ENCODE results near the gene UGT1A6.

The UGT1A6 gene

DNA sequence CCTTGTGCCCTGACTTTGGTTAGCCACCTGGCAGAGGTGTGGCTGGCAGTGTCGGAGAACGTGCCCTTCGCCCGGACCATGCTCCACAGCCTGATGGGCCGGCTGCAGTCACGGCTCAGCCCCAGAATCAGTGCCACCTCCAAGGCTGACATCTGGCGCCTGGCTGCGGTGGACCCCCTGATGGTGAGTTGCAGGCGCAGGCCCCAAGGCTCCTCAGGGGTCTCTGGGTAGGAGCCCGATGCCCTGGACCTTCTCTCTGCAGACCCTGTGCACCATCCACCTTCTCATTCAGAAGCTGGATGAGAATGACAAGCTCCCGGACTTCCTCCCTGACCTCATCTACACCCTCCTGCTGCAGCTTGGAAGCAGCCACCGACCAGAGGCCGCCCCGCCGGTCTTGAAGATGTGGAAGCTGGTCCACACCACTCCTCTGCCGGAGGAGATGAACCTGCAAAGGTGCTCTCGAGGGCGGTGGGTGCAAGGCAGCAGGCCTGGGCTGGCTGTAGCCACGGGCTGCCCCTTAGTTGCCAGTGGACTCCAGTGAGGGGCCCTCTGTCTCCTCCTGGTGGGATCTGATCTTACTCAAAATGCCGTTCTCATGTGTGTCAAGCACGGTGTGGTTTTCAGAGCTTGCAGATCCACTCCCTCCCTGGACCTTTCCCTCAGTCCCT, 129.5 kb downstream of the UGT1A6 start:
- no peak for DNase-seq
